ENCODE measurements around the gene USP17L30. TPM values are rescaled to one million over a fixed set of nuclear protein-coding genes. Genes with fewer than 3 reads are reported as not detected.
"Not testable (repeated sequence)": the region's sequence is repeated elsewhere in the genome, so short reads cannot be mapped to it uniquely, and the experiment has no call there.

The USP17L30 gene
- not detected for total RNA-seq
- long read RNA-seq = 0 reads

- H3K27ac ChIP-seq; H3K27me3 ChIP-seq (ENCODE audit: low read depth); H3K36me3 ChIP-seq; DNase-seq; H3K4me1 ChIP-seq; ATAC-seq; H3K4me3 ChIP-seq; H3K9me3 ChIP-seq; intact Hi-C loops (cut with DNase I): not testable (repeated sequence)
These were observed at the start of gene USP17L30 for GRCh38 chr4:9362829-9363228. TSS of gene USP17L30 (plus strand) at chr4:9363129. CDS start at chr4:9363129, 0 bp downstream.

GRCh38 chr4:9324191-9324590 lies 38.7 kb upstream of the USP17L30 start:
- H3K4me3 ChIP-seq; H3K9me3 ChIP-seq; H3K27me3 ChIP-seq (ENCODE audit: low read depth); ATAC-seq; H3K36me3 ChIP-seq; intact Hi-C loops (cut with DNase I); H3K27ac ChIP-seq; DNase-seq; H3K4me1 ChIP-seq: not testable (repeated sequence)

- H3K4me1 ChIP-seq; intact Hi-C loops (cut with DNase I); H3K9me3 ChIP-seq; H3K27ac ChIP-seq; H3K36me3 ChIP-seq; ATAC-seq; DNase-seq; H3K27me3 ChIP-seq (ENCODE audit: low read depth); H3K4me3 ChIP-seq: not testable (repeated sequence)
These were observed 38.1 kb upstream of the USP17L30 start, which contains the start of gene USP17L24 for GRCh38 chr4:9324865-9325264. TSS of gene USP17L24 (plus strand) at chr4:9325165. CDS start at chr4:9325165, 0 bp downstream.

GRCh38 chr4:9329611-9330010 lies 33.3 kb upstream of the USP17L30 start, which contains the start of gene USP17L25:
TSS of gene USP17L25 (plus strand) at chr4:9329911. CDS start at chr4:9329911, 0 bp downstream.
- ATAC-seq; DNase-seq; H3K4me3 ChIP-seq; H3K4me1 ChIP-seq; H3K9me3 ChIP-seq; H3K27me3 ChIP-seq (ENCODE audit: low read depth); H3K36me3 ChIP-seq; intact Hi-C loops (cut with DNase I); H3K27ac ChIP-seq: not testable (repeated sequence)

GRCh38 chr4:9334358-9334757 lies 28.6 kb upstream of the USP17L30 start, which contains the start of gene USP17L26:
TSS of gene USP17L26 (plus strand) at chr4:9334658. CDS start at chr4:9334658, 0 bp downstream.
- H3K27me3 ChIP-seq (ENCODE audit: low read depth); DNase-seq: not testable (repeated sequence)

GRCh38 chr4:9339103-9339502 lies 23.8 kb upstream of the USP17L30 start, which contains the start of gene USP17L5:
TSS of gene USP17L5 (plus strand) at chr4:9339403. CDS start at chr4:9339403, 0 bp downstream.
- H3K36me3 ChIP-seq; ATAC-seq; H3K27ac ChIP-seq; intact Hi-C loops (cut with DNase I); H3K27me3 ChIP-seq (ENCODE audit: low read depth); H3K9me3 ChIP-seq; DNase-seq; H3K4me3 ChIP-seq; H3K4me1 ChIP-seq: not testable (repeated sequence)

More at GRCh38 chr4:9334358-9334757, 28.6 kb upstream of the USP17L30 start, which contains the start of gene USP17L26:
- H3K27ac ChIP-seq; H3K9me3 ChIP-seq; H3K36me3 ChIP-seq; H3K4me1 ChIP-seq; intact Hi-C loops (cut with DNase I); H3K4me3 ChIP-seq; ATAC-seq: not testable (repeated sequence)

- H3K4me3 ChIP-seq; H3K9me3 ChIP-seq; DNase-seq; intact Hi-C loops (cut with DNase I); H3K27me3 ChIP-seq (ENCODE audit: low read depth); ATAC-seq; H3K27ac ChIP-seq; H3K4me1 ChIP-seq; H3K36me3 ChIP-seq: not testable (repeated sequence)
These were observed 19.1 kb upstream of the USP17L30 start, which contains the start of gene USP17L27 for GRCh38 chr4:9343848-9344247. TSS of gene USP17L27 (plus strand) at chr4:9344148. CDS start at chr4:9344148, 0 bp downstream.

GRCh38 chr4:9348593-9348992 lies 14.3 kb upstream of the USP17L30 start, which contains the start of gene USP17L28:
TSS of gene USP17L28 (plus strand) at chr4:9348893. CDS start at chr4:9348893, 0 bp downstream.
- ATAC-seq; H3K4me1 ChIP-seq; H3K9me3 ChIP-seq; DNase-seq; H3K36me3 ChIP-seq; H3K27me3 ChIP-seq (ENCODE audit: low read depth); intact Hi-C loops (cut with DNase I); H3K27ac ChIP-seq; H3K4me3 ChIP-seq: not testable (repeated sequence)

- H3K27ac ChIP-seq; intact Hi-C loops (cut with DNase I); H3K27me3 ChIP-seq (ENCODE audit: low read depth); H3K4me3 ChIP-seq; DNase-seq; ATAC-seq; H3K36me3 ChIP-seq; H3K4me1 ChIP-seq; H3K9me3 ChIP-seq: not testable (repeated sequence)
These were observed 12.1 kb upstream of the USP17L30 start for GRCh38 chr4:9350866-9351265.

GRCh38 chr4:9353338-9353737 lies 9.6 kb upstream of the USP17L30 start, which contains the start of gene USP17L29:
TSS of gene USP17L29 (plus strand) at chr4:9353638. CDS start at chr4:9353638, 0 bp downstream.
- H3K9me3 ChIP-seq; H3K36me3 ChIP-seq; DNase-seq; H3K4me1 ChIP-seq; ATAC-seq; H3K4me3 ChIP-seq; intact Hi-C loops (cut with DNase I); H3K27me3 ChIP-seq (ENCODE audit: low read depth); H3K27ac ChIP-seq: not testable (repeated sequence)

GRCh38 chr4:9379881-9380280 lies 17.0 kb downstream of the USP17L30 start:
- H3K9me3 ChIP-seq; ATAC-seq; H3K27ac ChIP-seq; H3K4me1 ChIP-seq; intact Hi-C loops (cut with DNase I); H3K36me3 ChIP-seq; H3K4me3 ChIP-seq; DNase-seq; H3K27me3 ChIP-seq (ENCODE audit: low read depth): not testable (repeated sequence)

Measured in lower lobe of right lung (tissue), 2 donors.